Bronchial epithelial cell (primary cell): ENCODE measurements around the gene PLEKHG3. TPM values are rescaled to one million over a fixed set of nuclear protein-coding genes. Genes with fewer than 3 reads are reported as not detected.

Source experiments
- DNase-seq: peaks from one replicate; pipeline ENCODE4 v3.0.0-alpha.2; 2010; ENCODE audit warnings: low read depth
- FAIRE-seq: peaks from 2 replicates; lab custom pipeline; 2011; peaks lifted over from hg19 to GRCh38; lab: Jason Lieb, UNC
- H3K27me3 ChIP-seq: 2 replicates; pipeline ENCODE4 v1.5.1; 2011; ENCODE audit warnings: low read length; ENCODE audit not compliant: control insufficient read depth, insufficient read depth
- H3K36me3 ChIP-seq: 2 replicates; pipeline ENCODE4 v1.5.1; 2011; ENCODE audit warnings: low read length; ENCODE audit not compliant: control insufficient read depth, insufficient read depth
- H3K4me3 ChIP-seq: 2 replicates; pipeline ENCODE4 v1.5.1; 2011; ENCODE audit warnings: mild to moderate bottlenecking, low read depth, low read length, control low read depth
- CTCF ChIP-seq: IDR thresholded peaks from 2 replicates; pipeline ENCODE4 v1.5.1; 2011; ENCODE audit warnings: mild to moderate bottlenecking, moderate library complexity, low read length, control low read depth, inconsistent platforms; ENCODE audit not compliant: insufficient read depth, severe bottlenecking
- total RNA-seq: library from RNA; depleted of rRNA; stranded (reverse); fragments of >200 nt; gene quantifications from 2 replicates; pipeline ENCODE4 v1.2.1, GENCODE V29; 2014

PLEKHG3 gene
- total RNA-seq, 1 donor from 2014 or later: 32.4 TPM

- DNase-seq (no peak), FAIRE-seq (no peak)
- H3K36me3 ChIP-seq: no peaks in the 10 kb centered on the region
- no peak overlapping the region for H3K4me3 ChIP-seq
- no peak for TF ChIP-seq CTCF
- H3K27me3 ChIP-seq: peaks cover 6% of the 10 kb centered on the region
Observed at GRCh38 chr14:64792231-64792630, 88.0 kb downstream of the PLEKHG3 start.

GRCh38 chr14:64792871-64793560, 88.8 kb downstream of the PLEKHG3 start:
- Histone ChIP-seq H3K4me3 (no peak overlapping the region), H3K36me3 (no peaks in the 10 kb centered on the region), H3K27me3 (peaks cover 6% of the 10 kb centered on the region)
- no peak for DNase-seq
- TF ChIP-seq CTCF: no peak
- peak; percentile 79 for FAIRE-seq

GRCh38 chr14:64795211-64795610, 91.0 kb downstream of the PLEKHG3 start:
- FAIRE-seq: no peak
- Histone ChIP-seq H3K27me3 (peaks cover 7% of the 10 kb centered on the region), H3K4me3 (no peak overlapping the region), H3K36me3 (no peaks in the 10 kb centered on the region)
- no peak for TF ChIP-seq CTCF
- no peak for DNase-seq

- no peak for FAIRE-seq
Observed at GRCh38 chr14:64795921-64796320, 91.7 kb downstream of the PLEKHG3 start.

GRCh38 chr14:64796369-64796768, 92.1 kb downstream of the PLEKHG3 start:
- Histone ChIP-seq H3K36me3 (no peaks in the 10 kb centered on the region), H3K4me3 (no peak overlapping the region), H3K27me3 (peaks cover 7% of the 10 kb centered on the region)
- no peak for TF ChIP-seq CTCF
- DNase-seq (no peak), FAIRE-seq (no peak)

More at GRCh38 chr14:64795921-64796320, 91.7 kb downstream of the PLEKHG3 start:
- Histone ChIP-seq H3K27me3 (peaks cover 7% of the 10 kb centered on the region), H3K4me3 (no peak overlapping the region), H3K36me3 (no peaks in the 10 kb centered on the region)
- DNase-seq: no peak
- TF ChIP-seq CTCF: no peak

GRCh38 chr14:64799555-64799954, 95.3 kb downstream of the PLEKHG3 start:
- TF ChIP-seq CTCF: no peak
- H3K36me3 ChIP-seq: no peaks in the 10 kb centered on the region
- peaks cover 3% of the 10 kb centered on the region for H3K27me3 ChIP-seq
- FAIRE-seq (no peak), DNase-seq (no peak)
- H3K4me3 ChIP-seq: no peak overlapping the region
